HG02943 (cell line): ENCODE data around the gene SLITRK5.

Experiments used
- ATAC-seq: cut with Tn5 transposase; IDR thresholded peaks from one replicate; pipeline ENCODE4 v1.9.1; 2021; ENCODE audit warnings: mild to moderate bottlenecking, low read depth, moderate library complexity; ENCODE audit not compliant: unreplicated experiment

SLITRK5 gene

DNA sequence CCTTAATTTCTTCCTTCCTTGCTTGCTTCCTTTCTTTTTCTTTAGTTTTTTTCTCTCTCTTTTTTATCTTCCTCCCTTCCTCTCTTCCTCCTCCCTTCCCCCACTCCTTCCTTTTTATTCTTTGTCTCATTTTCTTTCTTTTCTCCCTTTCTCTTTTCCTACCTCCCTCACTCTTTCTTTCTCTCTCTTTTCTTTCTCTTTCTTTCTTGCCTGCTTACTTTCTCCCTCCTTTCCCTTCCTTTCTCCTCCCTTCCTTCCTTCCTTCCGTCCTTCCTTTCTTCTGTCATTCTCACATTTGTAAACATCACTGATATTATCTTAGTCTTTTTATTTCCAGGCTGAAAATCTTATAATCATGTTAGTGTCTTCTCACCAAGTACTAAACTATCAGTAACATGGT lies 38.8 kb downstream of the SLITRK5 start:
- ATAC-seq = no peak

DNA sequence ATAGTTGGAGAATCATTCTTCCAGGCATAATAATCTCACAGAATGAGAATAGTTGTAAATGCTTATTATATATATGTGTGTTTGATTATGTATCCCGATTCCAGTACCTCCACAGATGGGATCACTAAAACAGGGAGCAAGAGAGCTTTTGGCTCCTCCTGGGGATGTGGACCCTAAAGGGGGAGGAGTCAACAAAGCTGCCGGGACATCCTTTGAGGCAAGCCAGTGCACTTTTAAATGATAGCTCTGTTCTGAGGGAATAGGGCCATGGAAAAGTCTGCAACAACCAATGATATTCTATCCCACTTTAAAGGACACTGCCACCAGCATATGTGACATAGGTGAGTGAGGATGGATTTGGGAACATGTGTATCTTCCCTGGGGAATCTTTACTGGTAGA lies 40.8 kb downstream of the SLITRK5 start:
- no peak for ATAC-seq
